ENCODE data around the gene SORL1. TPM values are rescaled to one million over a fixed set of nuclear protein-coding genes. Genes with fewer than 3 reads are reported as not detected.

Gene SORL1
- total RNA-seq, 6 experiments from 2014 or later = 0.19 to 0.48 (median 0.36) TPM

- no peaks in the 10 kb centered on the region for H3K9me3 Mint-ChIP-seq
- H3K36me3 Mint-ChIP-seq (ENCODE audit: low read depth) = no peaks in the 10 kb centered on the region
- no peak overlapping the region for H3K4me3 Mint-ChIP-seq
- H3K27ac Mint-ChIP-seq = no peak overlapping the region
- no peak for DNase-seq
- TF ChIP-seq, protein P1, sequence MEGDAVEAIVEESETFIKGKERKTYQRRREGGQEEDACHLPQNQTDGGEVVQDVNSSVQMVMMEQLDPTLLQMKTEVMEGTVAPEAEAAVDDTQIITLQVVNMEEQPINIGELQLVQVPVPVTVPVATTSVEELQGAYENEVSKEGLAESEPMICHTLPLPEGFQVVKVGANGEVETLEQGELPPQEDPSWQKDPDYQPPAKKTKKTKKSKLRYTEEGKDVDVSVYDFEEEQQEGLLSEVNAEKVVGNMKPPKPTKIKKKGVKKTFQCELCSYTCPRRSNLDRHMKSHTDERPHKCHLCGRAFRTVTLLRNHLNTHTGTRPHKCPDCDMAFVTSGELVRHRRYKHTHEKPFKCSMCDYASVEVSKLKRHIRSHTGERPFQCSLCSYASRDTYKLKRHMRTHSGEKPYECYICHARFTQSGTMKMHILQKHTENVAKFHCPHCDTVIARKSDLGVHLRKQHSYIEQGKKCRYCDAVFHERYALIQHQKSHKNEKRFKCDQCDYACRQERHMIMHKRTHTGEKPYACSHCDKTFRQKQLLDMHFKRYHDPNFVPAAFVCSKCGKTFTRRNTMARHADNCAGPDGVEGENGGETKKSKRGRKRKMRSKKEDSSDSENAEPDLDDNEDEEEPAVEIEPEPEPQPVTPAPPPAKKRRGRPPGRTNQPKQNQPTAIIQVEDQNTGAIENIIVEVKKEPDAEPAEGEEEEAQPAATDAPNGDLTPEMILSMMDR (IDR thresholded peaks at IDR 0.05) = no peak
- peaks cover 2% of the 10 kb centered on the region for H3K4me1 Mint-ChIP-seq (ENCODE audit: low read depth)
- H3K27me3 Mint-ChIP-seq (ENCODE audit: insufficient read depth) = peaks cover 14% of the 10 kb centered on the region
Measured at GRCh38 chr11:121412000-121412587, 40.0 kb upstream of the SORL1 start.

DNA sequence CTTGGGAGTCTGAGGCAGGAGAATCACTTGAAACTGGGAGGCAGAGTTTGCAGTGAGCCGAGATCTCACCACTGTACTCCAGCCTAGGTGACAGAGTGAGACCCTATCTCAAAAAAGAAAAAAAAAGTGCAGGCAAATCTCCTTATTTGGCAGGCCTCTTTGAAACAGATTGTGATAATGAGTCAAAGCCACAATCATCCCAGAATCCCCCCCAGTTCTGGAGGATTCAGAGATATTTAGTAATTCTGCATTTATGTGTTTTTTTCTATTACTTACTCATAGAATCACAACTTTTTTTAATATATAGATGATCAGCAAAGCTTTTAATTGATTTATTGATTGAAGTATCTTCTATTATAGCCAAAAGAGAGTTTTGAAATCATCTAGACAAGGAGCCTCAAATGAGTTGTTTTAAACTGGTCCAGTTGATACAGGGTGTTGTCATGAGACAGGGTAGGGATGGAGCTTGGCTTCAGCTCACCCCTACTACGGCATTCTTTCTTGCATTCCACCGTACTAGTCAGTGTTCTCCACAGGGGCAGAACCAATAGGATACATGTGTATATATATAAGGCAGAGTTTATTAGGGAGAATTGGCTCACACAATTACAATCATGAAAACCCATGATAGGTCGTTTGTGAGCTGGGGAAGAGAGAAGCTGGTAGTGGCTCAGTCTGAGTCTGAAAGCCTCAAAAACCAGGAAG is 39.3 kb upstream of the SORL1 start:
- Mint-ChIP-seq H3K9me3 (no peaks in the 10 kb centered on the region), H3K4me1 (ENCODE audit: low read depth) (peaks cover 6% of the 10 kb centered on the region), H3K4me3 (no peak overlapping the region), H3K27me3 (ENCODE audit: insufficient read depth) (peaks cover 11% of the 10 kb centered on the region), H3K27ac (no peak overlapping the region), H3K36me3 (ENCODE audit: low read depth) (no peaks in the 10 kb centered on the region)
- TF ChIP-seq, protein P1 (IDR thresholded peaks at IDR 0.05) = no peak
- no peak for DNase-seq

- no peak for DNase-seq
- Mint-ChIP-seq H3K4me3 (no peak overlapping the region), H3K27me3 (ENCODE audit: insufficient read depth) (peaks cover 11% of the 10 kb centered on the region), H3K36me3 (ENCODE audit: low read depth) (no peaks in the 10 kb centered on the region), H3K9me3 (no peaks in the 10 kb centered on the region), H3K27ac (no peak overlapping the region), H3K4me1 (ENCODE audit: low read depth) (peaks cover 6% of the 10 kb centered on the region)
- TF ChIP-seq, protein P1 (IDR thresholded peaks at IDR 0.05) = no peak
Measured at GRCh38 chr11:121414141-121414913, 37.8 kb upstream of the SORL1 start.

DNA sequence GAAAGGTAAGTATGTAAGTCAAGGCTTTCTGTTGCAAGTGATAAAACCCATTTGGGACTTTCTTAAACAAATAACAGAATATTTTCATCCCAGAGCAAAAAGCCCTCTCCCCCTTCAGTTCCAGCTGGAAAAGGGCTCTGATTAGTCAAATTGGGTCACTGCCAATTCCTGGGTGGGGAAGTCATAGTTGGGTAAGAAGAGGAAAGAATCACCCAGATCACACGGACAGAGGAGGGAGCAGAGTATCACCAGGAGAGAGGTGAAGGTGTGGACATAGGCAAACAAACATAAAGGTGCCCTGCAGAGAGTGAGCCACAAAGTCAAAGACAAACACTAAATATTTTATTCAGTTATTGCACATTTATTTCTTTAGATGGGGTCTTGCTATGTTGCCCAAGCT is 36.3 kb upstream of the SORL1 start:
- no peak for DNase-seq
- Mint-ChIP-seq H3K4me1 (ENCODE audit: low read depth) (peaks cover 6% of the 10 kb centered on the region), H3K36me3 (ENCODE audit: low read depth) (no peaks in the 10 kb centered on the region), H3K9me3 (no peaks in the 10 kb centered on the region), H3K27me3 (ENCODE audit: insufficient read depth) (peaks cover 11% of the 10 kb centered on the region), H3K4me3 (no peak overlapping the region), H3K27ac (no peak overlapping the region)
- TF ChIP-seq, protein P1 (IDR thresholded peaks at IDR 0.05) = no peak

DNA sequence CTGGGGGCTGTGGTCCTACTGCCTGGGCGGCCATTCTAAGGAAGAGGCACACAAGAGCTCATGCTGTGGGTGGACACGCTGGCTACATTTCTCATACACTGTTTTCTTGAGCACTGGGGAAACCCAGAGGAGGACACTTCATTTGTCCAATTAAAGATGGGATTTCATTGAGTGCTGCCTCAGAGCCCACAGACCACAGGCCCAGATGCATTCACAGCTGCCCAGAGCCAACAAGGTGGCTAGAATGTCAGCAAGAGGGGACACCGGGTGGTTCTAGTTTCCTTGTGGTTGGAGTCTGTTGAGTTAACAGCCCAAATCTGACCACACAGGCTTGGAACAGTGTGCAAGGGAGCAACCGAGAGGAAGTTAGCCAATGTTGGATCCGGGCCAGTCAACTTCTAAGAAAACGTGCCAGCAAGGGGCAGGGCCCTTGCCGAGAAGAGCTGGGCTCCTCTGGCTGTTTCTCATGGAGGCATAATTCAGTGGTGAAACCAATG is 35.0 kb upstream of the SORL1 start:
- Mint-ChIP-seq H3K4me1 (ENCODE audit: low read depth) (peaks cover 6% of the 10 kb centered on the region), H3K27me3 (ENCODE audit: insufficient read depth) (peaks cover 8% of the 10 kb centered on the region), H3K36me3 (ENCODE audit: low read depth) (no peaks in the 10 kb centered on the region), H3K27ac (no peak overlapping the region), H3K4me3 (no peak overlapping the region), H3K9me3 (no peaks in the 10 kb centered on the region)
- TF ChIP-seq, protein P1 (IDR thresholded peaks at IDR 0.05) = no peak
- DNase-seq = peak; percentile 7

All from HFFc6 (cell line).